Stimulated activated naive CD8-positive, alpha-beta T cell treated with anti-CD3 and anti-CD28 coated beads, Interleukin-15, Interleukin-2, amounts not matched to agents 100 U/mL and 50 U/mL, for 24 hours (primary cell): ENCODE data around the gene PUS3.

ENCODE experiments used
- ATAC-seq: fragments of 150-1000 bp; cut with Tn5 transposase; one replicate; pipeline ENCODE4 v1.10.0; 2021
- DNase-seq: peaks from one replicate; pipeline ENCODE4 v3.0.0; 2021

Gene PUS3, protein sequence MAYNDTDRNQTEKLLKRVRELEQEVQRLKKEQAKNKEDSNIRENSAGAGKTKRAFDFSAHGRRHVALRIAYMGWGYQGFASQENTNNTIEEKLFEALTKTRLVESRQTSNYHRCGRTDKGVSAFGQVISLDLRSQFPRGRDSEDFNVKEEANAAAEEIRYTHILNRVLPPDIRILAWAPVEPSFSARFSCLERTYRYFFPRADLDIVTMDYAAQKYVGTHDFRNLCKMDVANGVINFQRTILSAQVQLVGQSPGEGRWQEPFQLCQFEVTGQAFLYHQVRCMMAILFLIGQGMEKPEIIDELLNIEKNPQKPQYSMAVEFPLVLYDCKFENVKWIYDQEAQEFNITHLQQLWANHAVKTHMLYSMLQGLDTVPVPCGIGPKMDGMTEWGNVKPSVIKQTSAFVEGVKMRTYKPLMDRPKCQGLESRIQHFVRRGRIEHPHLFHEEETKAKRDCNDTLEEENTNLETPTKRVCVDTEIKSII

DNA sequence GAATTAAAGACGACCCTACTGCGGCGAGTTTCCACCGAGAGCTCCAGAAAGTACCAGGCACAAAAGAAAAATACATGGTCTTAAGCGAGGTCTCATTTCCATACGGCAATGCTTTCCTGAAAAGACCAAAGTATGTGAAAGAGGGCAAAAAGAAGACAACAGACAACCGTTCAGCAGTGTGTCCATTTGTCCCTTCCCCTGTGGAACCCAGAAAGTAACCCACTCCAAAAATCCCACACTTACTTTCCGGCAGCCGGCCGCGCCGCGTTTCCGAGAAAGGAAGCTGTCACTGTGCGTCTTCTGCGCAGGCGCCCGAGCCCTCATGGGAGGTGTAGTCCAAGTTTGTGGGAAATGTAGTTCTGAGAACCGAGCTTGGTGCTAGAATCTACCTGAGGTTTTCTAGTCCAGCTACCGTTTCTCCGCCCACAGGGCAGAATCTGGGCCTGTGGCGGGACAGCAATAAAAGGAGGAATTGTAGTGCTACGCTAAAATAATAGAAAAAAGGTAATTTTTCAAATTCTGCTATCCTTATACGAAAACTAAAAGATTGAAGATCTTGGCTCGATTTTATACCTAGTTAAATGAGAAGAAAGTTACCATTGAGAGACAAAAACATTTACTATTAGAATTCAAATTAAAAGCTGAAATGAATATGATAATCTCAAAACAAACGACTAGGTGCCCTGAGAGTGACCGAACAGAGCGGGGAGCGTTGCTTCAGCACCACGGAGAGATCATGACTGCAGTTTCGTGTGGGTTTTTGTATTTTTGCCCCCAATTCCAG lies at the start of gene PUS3:
Gene PUS3 (minus strand): TSS at position 280 of the 784 bp plus-strand sequence. CDS start 6,922 bp downstream, outside the sequence.
- DNase-seq (peak; percentile 91), ATAC-seq (peak; percentile 87)

- no peak for DNase-seq
- ATAC-seq: no peak
Measured at GRCh38 chr11:125952559-125952958, 49.6 kb upstream of the PUS3 start.

- DNase-seq (no peak), ATAC-seq (no peak)
Measured at GRCh38 chr11:125951731-125952130, 48.7 kb upstream of the PUS3 start.

DNA sequence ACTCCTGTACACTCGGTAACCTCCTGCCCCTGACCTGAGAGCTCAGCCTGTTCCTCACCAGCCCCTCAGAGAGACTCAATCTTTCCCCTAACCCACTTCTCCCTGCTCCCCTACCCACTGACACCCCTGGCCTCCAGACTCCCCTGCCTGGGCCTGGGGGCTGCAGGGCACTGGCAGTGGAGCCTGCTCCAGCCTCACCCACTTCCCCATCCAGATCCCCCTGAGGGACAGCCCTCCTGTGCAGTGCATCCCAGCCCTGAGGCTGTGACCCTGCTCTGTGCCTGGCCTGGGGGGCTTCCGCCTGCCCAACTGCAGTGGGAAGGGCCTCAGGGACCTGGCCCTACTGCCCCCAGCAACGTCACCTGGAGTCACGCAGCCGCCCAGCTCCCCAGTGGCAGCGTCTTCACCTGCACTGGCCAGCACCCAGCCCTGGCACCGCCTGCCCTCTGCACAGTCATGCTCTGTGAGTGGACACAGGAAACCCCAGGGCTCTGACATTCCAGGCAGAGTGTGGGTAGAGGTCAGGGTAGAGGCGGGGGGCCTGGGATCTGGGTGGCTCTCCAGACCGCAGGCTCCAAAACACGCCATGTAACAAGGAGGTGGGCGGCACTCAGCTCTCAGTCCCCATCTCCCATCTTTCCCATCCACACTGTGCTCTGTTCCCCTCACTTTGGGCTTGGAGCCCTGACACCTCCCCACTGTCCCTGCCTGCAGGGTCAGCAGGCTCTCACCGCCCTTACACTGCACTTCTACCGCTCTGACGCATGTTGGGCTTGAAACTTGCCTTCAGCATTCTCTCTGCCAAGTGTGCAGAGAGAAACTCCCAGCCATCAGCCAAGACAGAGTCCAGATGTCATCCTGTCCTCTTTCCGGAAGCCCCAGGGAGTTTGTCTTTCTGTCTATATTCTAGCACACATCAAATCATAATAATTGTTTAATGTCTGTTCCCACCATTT lies 48.0 kb upstream of the PUS3 start:
- DNase-seq (no peak), ATAC-seq (no peak)

GRCh38 chr11:125950178-125950490 lies 47.1 kb upstream of the PUS3 start:
- no peak for ATAC-seq
- no peak for DNase-seq

DNA sequence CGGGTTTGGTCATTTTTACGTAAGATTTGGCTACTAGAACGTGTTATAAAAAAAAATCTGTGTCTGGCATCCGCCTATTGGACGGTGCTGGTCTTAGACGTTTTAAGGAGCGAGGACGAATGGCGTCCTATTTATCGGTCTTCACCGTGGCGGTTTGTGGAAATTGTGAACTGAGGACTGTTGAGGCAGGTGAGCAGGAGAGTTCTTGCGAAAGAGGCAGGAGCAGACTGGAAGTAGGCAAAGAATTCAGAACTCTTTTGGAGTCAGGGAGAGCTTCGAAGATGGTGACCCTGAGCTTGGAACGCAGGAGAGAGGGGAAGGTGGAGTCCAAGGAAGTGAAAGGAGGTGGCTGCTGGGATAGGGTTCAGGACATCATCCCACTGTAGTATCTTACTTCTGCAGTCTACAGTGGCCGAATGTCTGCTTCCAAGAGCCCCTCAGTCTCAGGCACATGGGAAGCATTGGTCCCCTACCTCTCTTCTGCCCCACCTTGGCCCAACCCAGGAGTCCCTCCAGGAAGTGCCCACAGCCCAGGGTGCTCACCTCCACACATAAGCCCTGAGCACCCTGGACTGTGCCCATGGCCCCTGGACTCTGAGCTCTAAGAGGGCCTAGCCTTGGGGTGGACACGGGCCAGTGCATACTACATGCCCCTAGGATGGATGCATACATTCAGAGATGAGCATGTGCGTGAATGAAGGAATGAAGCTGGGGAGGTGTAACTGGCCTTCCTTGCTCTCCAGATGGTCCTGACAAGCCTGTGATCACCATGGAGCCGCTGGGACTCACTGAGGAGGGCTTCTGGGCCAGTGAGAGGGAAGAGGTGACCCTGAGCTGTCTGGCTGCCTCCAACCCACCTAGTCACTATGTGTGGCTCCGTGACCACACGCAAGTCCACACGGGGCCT lies 46.5 kb upstream of the PUS3 start:
- no peak for ATAC-seq

DNA sequence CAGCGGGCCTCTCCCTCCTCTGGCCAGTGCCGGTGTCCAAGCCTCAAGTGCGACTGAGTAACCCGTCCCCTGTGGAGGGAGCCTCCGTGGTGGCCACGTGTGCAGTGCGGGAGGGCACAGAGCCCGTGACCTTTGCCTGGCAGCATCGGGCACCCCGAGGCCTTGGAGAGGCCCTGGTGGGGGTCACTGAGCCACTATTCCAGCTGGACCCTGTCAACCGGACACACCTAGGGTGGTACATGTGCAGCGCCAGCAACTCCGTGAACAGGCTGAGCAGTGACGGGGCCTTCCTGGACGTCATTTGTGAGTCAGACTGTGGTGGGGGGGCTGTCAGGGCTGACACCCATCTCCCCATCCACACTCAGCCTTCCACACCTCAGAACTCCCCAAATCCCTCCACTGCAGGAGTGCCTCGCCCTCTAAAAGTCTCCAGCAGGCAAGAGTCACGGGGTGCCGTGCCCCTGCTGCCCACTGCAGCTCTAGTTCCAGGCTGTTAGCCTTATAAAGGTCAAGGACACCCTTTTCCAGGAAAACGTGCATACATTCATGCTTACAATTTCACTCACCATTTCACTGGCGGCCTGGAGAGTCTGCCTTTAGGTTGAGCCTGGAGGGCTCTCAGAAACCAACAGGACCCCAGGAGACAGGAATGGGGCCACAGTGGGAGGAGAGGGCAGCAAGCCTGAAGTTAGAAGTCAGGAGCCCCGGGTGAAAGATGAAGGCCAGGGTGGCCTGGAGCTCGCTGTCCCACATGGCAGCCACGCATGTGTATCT lies 45.5 kb upstream of the PUS3 start:
- ATAC-seq: no peak
- DNase-seq: no peak

More for the DNA sequence above, 46.5 kb upstream of the PUS3 start:
- no peak for DNase-seq

GRCh38 chr11:125947419-125948277 lies 44.6 kb upstream of the PUS3 start:
- DNase-seq (no peak), ATAC-seq (no peak)

- ATAC-seq: no peak
- DNase-seq: no peak
Measured at GRCh38 chr11:125946712-125947418, 43.9 kb upstream of the PUS3 start.

GRCh38 chr11:125945797-125946520 lies 43.0 kb upstream of the PUS3 start, which contains the start of gene VSIG10L2:
Gene VSIG10L2 (plus strand): TSS chr11:125946044. CDS start chr11:125946056, 12 bp downstream.
- DNase-seq (no peak), ATAC-seq (no peak)

- DNase-seq (no peak), ATAC-seq (no peak)
Measured at GRCh38 chr11:125945011-125945796, 42.2 kb upstream of the PUS3 start.

- no peak for ATAC-seq
- no peak for DNase-seq
Measured at GRCh38 chr11:125944350-125945010, 41.5 kb upstream of the PUS3 start.

DNA sequence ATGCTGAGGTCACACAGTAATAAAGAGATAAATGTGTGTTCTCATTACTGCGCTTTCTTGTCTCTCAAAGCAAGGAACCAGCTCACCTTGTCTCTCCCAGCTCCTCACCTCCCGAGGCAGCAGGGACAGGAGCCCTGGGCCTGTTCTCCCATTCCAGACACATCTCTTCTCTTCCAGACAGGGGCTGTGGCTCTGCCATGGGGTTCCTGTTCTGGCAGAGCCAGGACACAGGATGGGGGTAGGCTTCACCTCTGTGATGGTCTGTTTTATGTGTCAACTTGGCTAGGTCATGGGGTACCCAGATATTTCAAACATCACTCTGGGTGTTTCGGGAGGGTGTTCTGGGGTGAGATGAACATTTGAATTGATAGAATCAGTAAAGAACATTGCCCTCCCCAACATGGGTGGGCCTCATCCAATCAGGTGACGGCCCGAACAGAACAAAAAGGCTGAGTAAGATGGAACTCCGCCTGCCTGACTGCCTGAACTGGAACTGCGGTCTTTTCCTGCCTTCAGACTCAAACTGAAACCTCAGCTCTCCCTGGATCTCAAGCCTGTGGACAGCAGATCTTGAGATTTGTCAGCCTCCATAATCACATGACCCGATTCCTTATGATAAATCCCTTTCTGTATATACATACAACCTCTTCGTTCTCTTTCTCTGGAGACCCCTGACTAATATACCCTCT lies 40.8 kb upstream of the PUS3 start:
- ATAC-seq: no peak
- no peak for DNase-seq

DNA sequence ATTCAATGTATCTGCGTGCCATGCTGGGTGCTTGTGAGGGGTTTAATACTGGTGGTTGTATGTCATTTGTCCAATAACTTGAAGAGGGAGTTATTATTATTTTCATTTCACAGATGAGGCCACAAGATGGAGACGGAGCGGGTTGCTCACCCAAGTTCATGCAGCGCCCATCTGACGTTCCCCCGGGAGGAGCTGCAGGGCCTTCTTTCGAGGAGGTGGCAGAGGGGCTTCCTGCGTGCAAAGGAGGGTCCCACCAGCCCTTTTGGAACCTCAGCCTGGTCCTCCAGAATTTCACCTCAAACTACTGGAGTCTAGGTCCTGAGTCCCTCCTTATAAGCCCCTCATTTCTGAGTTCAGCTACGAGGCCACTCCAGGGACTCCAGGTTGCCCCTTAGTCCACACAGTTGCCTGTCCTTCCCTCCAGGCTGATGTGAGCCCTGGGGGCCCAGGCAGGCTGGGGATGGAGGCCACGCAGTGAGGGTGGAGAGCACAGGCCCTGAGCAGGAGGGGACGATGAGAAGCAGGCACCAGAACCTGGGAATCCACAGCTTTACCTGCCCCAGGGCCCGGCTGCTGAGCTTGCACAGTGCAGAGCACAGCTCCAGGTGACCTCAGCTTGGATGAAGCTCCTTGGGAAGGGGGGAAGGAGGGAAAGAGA lies 39.9 kb upstream of the PUS3 start:
- DNase-seq: no peak
- ATAC-seq: no peak
